Fibroblast of lung (primary cell): ENCODE results near the gene TTLL9. TPM values are rescaled to one million over a fixed set of nuclear protein-coding genes. Genes with fewer than 3 reads are reported as not detected.

Experiments
- DNase-seq, 2 donors: peaks; one replicate each; pipeline versions ENCODE4 v3.0.0 to v3.0.0-alpha.2; 2010; ENCODE audit warnings: low read depth in 2 of 2
- H2AFZ ChIP-seq: 2 replicates; pipeline ENCODE4 v1.5.1; 2012; ENCODE audit warnings: low read length, control low read depth, inconsistent platforms
- H3K27ac ChIP-seq: 2 replicates; pipeline ENCODE4 v1.5.1; 2011; ENCODE audit warnings: low read length, control low read depth; ENCODE audit not compliant: insufficient read depth
- H3K27me3 ChIP-seq: 2 replicates; pipeline ENCODE4 v1.5.1; 2011; ENCODE audit warnings: mild to moderate bottlenecking, low read length; ENCODE audit not compliant: control insufficient read depth, insufficient read depth
- H3K36me3 ChIP-seq: 2 replicates; pipeline ENCODE4 v1.5.1; 2011; ENCODE audit warnings: low read length; ENCODE audit not compliant: control insufficient read depth, insufficient read depth
- H3K4me1 ChIP-seq: 2 replicates; pipeline ENCODE4 v1.5.1; 2011; ENCODE audit warnings: low read length; ENCODE audit not compliant: control insufficient read depth, insufficient read depth; ENCODE audit errors: extremely low read depth
- H3K4me2 ChIP-seq: 2 replicates; pipeline ENCODE4 v1.5.1; 2011; ENCODE audit warnings: low read length, control low read depth; ENCODE audit not compliant: insufficient read depth; ENCODE audit errors: extremely low read depth
- H3K4me3 ChIP-seq, 4 experiments: fragments of 200-600 bp in 1 of 4; sonication (generic) in 1 of 4; replicated peaks in 1 of 4; 2 replicates each; pipeline ENCODE4 v1.5.1; 2011 to 2016; ENCODE audit warnings: low read length in 4 of 4, low read depth in 3 of 4, mild to moderate bottlenecking in 3 of 4, control low read depth in 2 of 4, inconsistent platforms in 1 of 4, mixed read lengths in 1 of 4; ENCODE audit not compliant: insufficient read depth in 1 of 4; ENCODE audit errors: control extremely low read depth in 1 of 4
- H3K79me2 ChIP-seq: 2 replicates; pipeline ENCODE4 v1.5.1; 2012; ENCODE audit warnings: mild to moderate bottlenecking, low read length, inconsistent platforms; ENCODE audit not compliant: control insufficient read depth, insufficient read depth
- H3K9ac ChIP-seq: 2 replicates; pipeline ENCODE4 v1.5.1; 2011; ENCODE audit warnings: mild to moderate bottlenecking, low read length, control low read depth; ENCODE audit not compliant: insufficient read depth
- H3K9me3 ChIP-seq: 2 replicates; pipeline ENCODE4 v1.5.1; 2012; ENCODE audit warnings: low read depth, low read length; ENCODE audit not compliant: control insufficient read depth, insufficient read depth
- H4K20me1 ChIP-seq: 2 replicates; pipeline ENCODE4 v1.5.1; 2011; ENCODE audit warnings: low read length; ENCODE audit not compliant: control insufficient read depth, insufficient read depth; ENCODE audit errors: extremely low read depth
- CTCF ChIP-seq, 2 donors: IDR thresholded peaks in 1 of 2; conservative IDR thresholded peaks in 1 of 2; 1 replicate in 1 of 2; 2 replicates in 1 of 2; pipeline ENCODE4 v1.5.1; 2011 to 2012; ENCODE audit warnings: low read length in 2 of 2, control low read depth in 1 of 2, inconsistent platforms in 1 of 2, low read depth in 1 of 2, mild to moderate bottlenecking in 1 of 2
- EZH2 ChIP-seq: IDR thresholded peaks from 2 replicates; pipeline ENCODE4 v1.5.1; 2012; ENCODE audit warnings: low read length, control low read depth, mild to moderate bottlenecking; ENCODE audit errors: missing control alignments
- polyA plus RNA-seq, 2 donors: library from polyadenylated mRNA; depleted of rRNA in 1 of 2; stranded (reverse) in 1 of 2; unstranded in 1 of 2; fragments of >200 nt; gene quantifications; 2 replicates each; pipeline ENCODE4 v1.2.1, GENCODE V29; 2011 to 2012; ENCODE audit warnings: missing spikeins in 1 of 2
- total RNA-seq: library from RNA; depleted of rRNA; stranded (reverse); fragments of >200 nt; gene quantifications from 2 replicates; pipeline ENCODE4 v1.2.1, GENCODE V29; 2014

Gene TTLL9
- total and polyA plus RNA-seq, 2 donors (not counting 1 experiment from before 2014, with no cell fraction given), result 0.05 TPM; not detected in 1

- Histone ChIP-seq H3K36me3 (no peaks in the 10 kb centered on the region), H3K4me2 (no peak within 1 kb of the TSS), H3K79me2 (no peaks in the 10 kb centered on the region), H3K27me3 (peaks cover 16% of the 10 kb centered on the region), H3K9ac (no peak within 1 kb of the TSS), H3K4me1 (peaks cover 28% of the 10 kb centered on the region), H3K27ac (no peak within 1 kb of the TSS), H3K9me3 (no peaks in the 10 kb centered on the region), H2AFZ (no peak within 1 kb of the TSS), H4K20me1 (no peaks in the 10 kb centered on the region), H3K4me3 (no peak within 1 kb of the TSS)
- no peak for DNase-seq
- TF ChIP-seq CTCF (conservative IDR thresholded peaks at IDR 0.05 in 1 of 2, IDR thresholded peaks at IDR 0.05 in 1 of 2; ENCODE audit: low read depth in 1 of 2, low read length in 2 of 2), result no peak
- no peak for TF ChIP-seq EZH2
Measured at GRCh38 chr20:31845300-31845863, 25.1 kb upstream of the TTLL9 start, which contains the start of gene FOXS1. FOXS1 (minus strand) TSS chr20:31845604; CDS start chr20:31845542, 62 bp downstream.

- H4K20me1 ChIP-seq, result no peaks in the 10 kb centered on the region
- H3K79me2 ChIP-seq, result no peaks in the 10 kb centered on the region
- H3K27ac ChIP-seq, result no peak overlapping the region
- H3K4me3 ChIP-seq, result no peak overlapping the region
- TF ChIP-seq CTCF (conservative IDR thresholded peaks at IDR 0.05 in 1 of 2, IDR thresholded peaks at IDR 0.05 in 1 of 2; ENCODE audit: low read depth in 1 of 2, low read length in 2 of 2), result no peak
- TF ChIP-seq EZH2, result no peak
- H3K4me1 ChIP-seq, result peaks cover 18% of the 10 kb centered on the region
- no peak overlapping the region for H3K4me2 ChIP-seq
- no peak overlapping the region for H3K9ac ChIP-seq
- no peaks in the 10 kb centered on the region for H3K36me3 ChIP-seq
- DNase-seq, result no peak
- H3K27me3 ChIP-seq, result peaks cover 16% of the 10 kb centered on the region
- H3K9me3 ChIP-seq, result no peaks in the 10 kb centered on the region
- no peak overlapping the region for H2AFZ ChIP-seq
Measured at GRCh38 chr20:31846793-31847138, 23.7 kb upstream of the TTLL9 start.

- Histone ChIP-seq H4K20me1 (no peaks in the 10 kb centered on the region), H3K4me2 (no peak overlapping the region), H3K36me3 (no peaks in the 10 kb centered on the region), H3K9ac (no peak overlapping the region), H2AFZ (no peak overlapping the region), H3K27ac (no peak overlapping the region), H3K27me3 (peaks cover 16% of the 10 kb centered on the region), H3K4me3 (no peak overlapping the region), H3K79me2 (no peaks in the 10 kb centered on the region), H3K4me1 (peaks cover 2% of the 10 kb centered on the region), H3K9me3 (no peaks in the 10 kb centered on the region)
- no peak for DNase-seq
- TF ChIP-seq EZH2, result no peak
- TF ChIP-seq CTCF (conservative IDR thresholded peaks at IDR 0.05 in 1 of 2, IDR thresholded peaks at IDR 0.05 in 1 of 2; ENCODE audit: low read depth in 1 of 2, low read length in 2 of 2), result no peak
Measured at GRCh38 chr20:31848088-31848999, 22.1 kb upstream of the TTLL9 start.
